ENCODE measurements around the gene PLXNA2. TPM values are rescaled to one million over a fixed set of nuclear protein-coding genes. Genes with fewer than 3 reads are reported as not detected.

Gene PLXNA2
- total and polyA plus RNA-seq, 2 of the 13 experiments (the other 11 are each of a cell fraction or from before 2014, with no cell fraction given) = 1.1 to 2.1 TPM

DNA sequence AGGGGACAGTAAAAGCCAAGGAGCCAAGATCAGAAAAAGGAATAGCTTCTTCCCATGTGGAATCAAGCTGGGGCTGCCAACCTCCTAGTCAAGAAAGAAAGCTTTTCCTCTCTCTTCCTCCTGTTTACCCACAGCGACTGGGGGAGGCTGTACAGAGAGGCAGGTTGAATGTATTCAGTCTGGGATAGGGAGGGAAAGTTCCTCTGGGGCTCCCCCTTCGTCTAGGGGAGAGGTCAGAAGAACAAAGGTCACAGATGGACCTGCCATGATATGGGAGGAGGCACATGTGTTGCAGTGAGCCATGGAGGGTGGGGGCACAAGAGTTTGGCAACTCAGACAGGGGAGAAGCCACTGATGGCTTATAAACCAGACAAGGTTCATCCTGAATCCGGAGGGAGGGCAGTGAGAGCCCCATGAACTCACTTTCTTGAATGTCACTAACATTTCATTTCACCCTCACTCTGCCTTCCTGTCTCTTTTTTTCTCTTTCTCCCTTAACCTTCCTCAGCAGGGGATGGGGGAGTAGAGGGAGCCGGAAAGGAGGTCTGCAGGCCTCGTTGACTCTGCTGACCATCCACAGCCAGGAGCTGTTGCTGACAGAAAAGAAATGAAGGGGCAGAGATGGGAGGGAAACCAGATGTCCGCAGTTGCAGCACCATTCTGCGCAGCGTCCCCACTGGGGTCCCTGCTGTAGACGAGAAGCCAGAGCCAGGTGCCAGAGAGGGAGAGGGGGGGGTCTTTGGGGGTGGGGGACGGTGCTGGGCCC lies 61.1 kb downstream of the PLXNA2 start (continued):
- TF ChIP-seq, protein P1, sequence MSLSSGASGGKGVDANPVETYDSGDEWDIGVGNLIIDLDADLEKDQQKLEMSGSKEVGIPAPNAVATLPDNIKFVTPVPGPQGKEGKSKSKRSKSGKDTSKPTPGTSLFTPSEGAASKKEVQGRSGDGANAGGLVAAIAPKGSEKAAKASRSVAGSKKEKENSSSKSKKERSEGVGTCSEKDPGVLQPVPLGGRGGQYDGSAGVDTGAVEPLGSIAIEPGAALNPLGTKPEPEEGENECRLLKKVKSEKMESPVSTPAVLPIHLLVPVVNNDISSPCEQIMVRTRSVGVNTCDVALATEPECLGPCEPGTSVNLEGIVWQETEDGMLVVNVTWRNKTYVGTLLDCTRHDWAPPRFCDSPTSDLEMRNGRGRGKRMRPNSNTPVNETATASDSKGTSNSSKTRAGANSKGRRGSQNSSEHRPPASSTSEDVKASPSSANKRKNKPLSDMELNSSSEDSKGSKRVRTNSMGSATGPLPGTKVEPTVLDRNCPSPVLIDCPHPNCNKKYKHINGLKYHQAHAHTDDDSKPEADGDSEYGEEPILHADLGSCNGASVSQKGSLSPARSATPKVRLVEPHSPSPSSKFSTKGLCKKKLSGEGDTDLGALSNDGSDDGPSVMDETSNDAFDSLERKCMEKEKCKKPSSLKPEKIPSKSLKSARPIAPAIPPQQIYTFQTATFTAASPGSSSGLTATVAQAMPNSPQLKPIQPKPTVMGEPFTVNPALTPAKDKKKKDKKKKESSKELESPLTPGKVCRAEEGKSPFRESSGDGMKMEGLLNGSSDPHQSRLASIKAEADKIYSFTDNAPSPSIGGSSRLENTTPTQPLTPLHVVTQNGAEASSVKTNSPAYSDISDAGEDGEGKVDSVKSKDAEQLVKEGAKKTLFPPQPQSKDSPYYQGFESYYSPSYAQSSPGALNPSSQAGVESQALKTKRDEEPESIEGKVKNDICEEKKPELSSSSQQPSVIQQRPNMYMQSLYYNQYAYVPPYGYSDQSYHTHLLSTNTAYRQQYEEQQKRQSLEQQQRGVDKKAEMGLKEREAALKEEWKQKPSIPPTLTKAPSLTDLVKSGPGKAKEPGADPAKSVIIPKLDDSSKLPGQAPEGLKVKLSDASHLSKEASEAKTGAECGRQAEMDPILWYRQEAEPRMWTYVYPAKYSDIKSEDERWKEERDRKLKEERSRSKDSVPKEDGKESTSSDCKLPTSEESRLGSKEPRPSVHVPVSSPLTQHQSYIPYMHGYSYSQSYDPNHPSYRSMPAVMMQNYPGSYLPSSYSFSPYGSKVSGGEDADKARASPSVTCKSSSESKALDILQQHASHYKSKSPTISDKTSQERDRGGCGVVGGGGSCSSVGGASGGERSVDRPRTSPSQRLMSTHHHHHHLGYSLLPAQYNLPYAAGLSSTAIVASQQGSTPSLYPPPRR (CRISPR knock-in tag; IDR thresholded peaks at IDR 0.05; ENCODE audit: borderline replicate concordance) = peak; percentile 56; the same call in 1 of the 2 replicates
- peak; percentile 64; the same call in 1 of the 2 replicates for TF ChIP-seq RXRB (CRISPR knock-in tag; IDR thresholded peaks at IDR 0.05; ENCODE audit: borderline replicate concordance)
- peak; percentile 39; the same call in 1 of the 2 replicates for TF ChIP-seq RARA (CRISPR knock-in tag; IDR thresholded peaks at IDR 0.05)
- TF ChIP-seq PAXIP1 (CRISPR knock-in tag; conservative IDR thresholded peaks at IDR 0.05) = peak; percentile 53
- no peak for TF ChIP-seq ZNF207 (IDR thresholded peaks at IDR 0.05; ENCODE audit: borderline replicate concordance)
- no peak for TF ChIP-seq ZBTB34 (CRISPR knock-in tag; IDR thresholded peaks at IDR 0.05)
- TF ChIP-seq ZNF12 (CRISPR knock-in tag; IDR thresholded peaks at IDR 0.05) = no peak
- TF ChIP-seq, protein P2, sequence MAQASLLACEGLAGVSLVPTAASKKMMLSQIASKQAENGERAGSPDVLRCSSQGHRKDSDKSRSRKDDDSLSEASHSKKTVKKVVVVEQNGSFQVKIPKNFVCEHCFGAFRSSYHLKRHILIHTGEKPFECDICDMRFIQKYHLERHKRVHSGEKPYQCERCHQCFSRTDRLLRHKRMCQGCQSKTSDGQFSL (CRISPR knock-in tag; IDR thresholded peaks at IDR 0.05) = no peak
- peak; percentile 43; the same call in 1 of the 2 replicates for TF ChIP-seq ZSCAN25 (CRISPR knock-in tag; IDR thresholded peaks at IDR 0.05)
- TF ChIP-seq ZNF7 (CRISPR knock-in tag; IDR thresholded peaks at IDR 0.05) = no peak
- no peak for TF ChIP-seq SALL2 (CRISPR knock-in tag; IDR thresholded peaks at IDR 0.05)
- TF ChIP-seq THRA (CRISPR knock-in tag; IDR thresholded peaks at IDR 0.05; ENCODE audit: borderline replicate concordance) = no peak
- peak; percentile 46; the same call in 1 of the 2 replicates for TF ChIP-seq PHF21A (CRISPR knock-in tag; IDR thresholded peaks at IDR 0.05)
- peak; percentile 32; the same call in 1 of the 2 replicates for TF ChIP-seq FOXP4 (CRISPR knock-in tag; IDR thresholded peaks at IDR 0.05)

Data from HepG2 (cell line).